Heart left ventricle (tissue), 16 donors: ENCODE measurements around the gene FCSK. TPM values are rescaled to one million over a fixed set of nuclear protein-coding genes. Genes with fewer than 3 reads are reported as not detected.

ENCODE experiments used
- ATAC-seq, 4 donors: fragments of 200-7000 bp; cut with Tn5 transposase; one replicate each; pipeline ENCODE4 v1.9.1; 2020 to 2022; ENCODE audit warnings: moderate library complexity in 4 of 4, mild to moderate bottlenecking in 3 of 4, moderate number of reproducible peaks in 1 of 4
- DNase-seq, 5 donors: peaks; one replicate each; pipeline ENCODE4 v3.0.0-alpha.2; 2020
- H3K27ac ChIP-seq, 12 donors: fragments of 200-600 bp; sonication (generic) in 4 of 12; one replicate each; pipeline versions ENCODE4 v1.5.0 to v1.8.0; 2016 to 2022; ENCODE audit warnings: mild to moderate bottlenecking in 2 of 12
- H3K27me3 ChIP-seq, 9 donors: fragments of 200-600 bp; sonication (generic) in 2 of 9; one replicate each; pipeline versions ENCODE4 v1.5.1 to v1.8.0; 2016 to 2022; ENCODE audit warnings: mild to moderate bottlenecking in 3 of 9
- H3K36me3 ChIP-seq, 9 donors: fragments of 200-600 bp; sonication (generic) in 2 of 9; one replicate each; pipeline versions ENCODE4 v1.5.0 to v1.8.0; 2018 to 2022; ENCODE audit warnings: mild to moderate bottlenecking in 2 of 9
- H3K4me1 ChIP-seq, 12 donors: fragments of 200-600 bp; sonication (generic) in 4 of 12; one replicate each; pipeline versions ENCODE4 v1.5.0 to v1.8.0; 2016 to 2022; ENCODE audit warnings: mild to moderate bottlenecking in 3 of 12
- H3K4me3 ChIP-seq, 12 donors: fragments of 200-600 bp; sonication (generic) in 4 of 12; one replicate each; pipeline versions ENCODE4 v1.5.0 to v1.8.0; 2017 to 2022; ENCODE audit warnings: mild to moderate bottlenecking in 9 of 12, moderate library complexity in 4 of 12
- H3K9me3 ChIP-seq, 12 donors: fragments of 200-600 bp; sonication (generic) in 4 of 12; one replicate each; pipeline versions ENCODE4 v1.5.0 to v1.8.0; 2016 to 2022; ENCODE audit warnings: mild to moderate bottlenecking in 1 of 12
- POLR2A ChIP-seq, 2 donors: fragments of 450-650 bp; IDR thresholded peaks; one replicate each; pipeline ENCODE4 v1.6.1; 2017; ENCODE audit warnings: antibody characterized with exemption in 2 of 2, mild to moderate bottlenecking in 2 of 2, moderate library complexity in 2 of 2
- whole genome bisulfite sequencing, 4 donors: extraction: QIAGEN DNeasy Blood & Tissue Kit in 2 of 4; methylation state at CpG; one replicate each; pipeline versions ENCODE4 v1.1.5 to v1.1.7; 2013 to 2018; 5-methylcytosine and 5-hydroxymethylcytosine counted together
- intact Hi-C, 10 donors: fragments of 100-400 bp; cut with DNase I; formaldehyde crosslinking; loops; one replicate each; pipeline versions ENCODE4 v1.11.1 to v1.14.2; 2022
- polyA plus RNA-seq, 2 donors: library from polyadenylated mRNA; stranded (reverse); fragments of 200-250 nt; gene quantifications; one replicate each; pipeline ENCODE4 v1.2.3, GENCODE V29; 2013
- total RNA-seq, 9 donors: library from RNA; depleted of rRNA in 2 of 9; stranded (reverse); fragments of >200 nt in 2 of 9; fragmentation: NEBNext Ultra II Directional in 3 of 9; extraction: Animal tissue kit (Norgen Biotek cat#: 25700) in 3 of 9; gene quantifications; one replicate each; pipeline versions ENCODE4 v1.1.0 to v1.2.4, GENCODE V29; 2016 to 2023
- TF ChIP-seq, protein P1 (sequence below), 12 donors: fragments of 200-600 bp; sonication (generic) in 4 of 12; IDR thresholded peaks; one replicate each; pipeline versions ENCODE4 v1.5.0 to v1.8.0; 2018 to 2022; ENCODE audit warnings: antibody characterized with exemption in 12 of 12, mild to moderate bottlenecking in 5 of 12
- donor health status: ischemic (EF 13 %, LVEDD 7.1; RV severe dilation, severe dysfunction).
- donor health status: healthy with polysubstance abuse.
- donor health status: DM: no; HTN: yes; CAD: no.
- donor health status: DM: no; HTN: no; CAD: no.
- donor health status: ischemic (EF 25% LVEDD 6.9; RV normal size, moderate dysfunction).
- donor health status: ischemic (EF 25% LVEDD 5.7; RV mildly dilated, moderate dysfunction).
- donor health status: healthy.
- donor health status: DM: yes; HTN: yes; CAD: no.
- donor health status: ischemic (EF 35%, LVEDD 5.7; RV mildly dilated, moderate dysfunction).
- donor health status: nonischemic (EF 11% LVEDD 7.7; RV severe dilation, severe dysfunction).
- donor health status: DM: yes; HTN: yes; CAD: no.
- donor health status: PGD.
- donor health status: ischemic (EF 29% LVEDD 5.4; RV normal size, mild dysfunction).
- donor health status: nonischemic (EF 23%, LVEDD 6.1; RV moderate dilation, normal function).

The FCSK gene
- total and polyA plus RNA-seq, 11 donors, result 5.9 to 17.3 (median 8.2) TPM

DNA sequence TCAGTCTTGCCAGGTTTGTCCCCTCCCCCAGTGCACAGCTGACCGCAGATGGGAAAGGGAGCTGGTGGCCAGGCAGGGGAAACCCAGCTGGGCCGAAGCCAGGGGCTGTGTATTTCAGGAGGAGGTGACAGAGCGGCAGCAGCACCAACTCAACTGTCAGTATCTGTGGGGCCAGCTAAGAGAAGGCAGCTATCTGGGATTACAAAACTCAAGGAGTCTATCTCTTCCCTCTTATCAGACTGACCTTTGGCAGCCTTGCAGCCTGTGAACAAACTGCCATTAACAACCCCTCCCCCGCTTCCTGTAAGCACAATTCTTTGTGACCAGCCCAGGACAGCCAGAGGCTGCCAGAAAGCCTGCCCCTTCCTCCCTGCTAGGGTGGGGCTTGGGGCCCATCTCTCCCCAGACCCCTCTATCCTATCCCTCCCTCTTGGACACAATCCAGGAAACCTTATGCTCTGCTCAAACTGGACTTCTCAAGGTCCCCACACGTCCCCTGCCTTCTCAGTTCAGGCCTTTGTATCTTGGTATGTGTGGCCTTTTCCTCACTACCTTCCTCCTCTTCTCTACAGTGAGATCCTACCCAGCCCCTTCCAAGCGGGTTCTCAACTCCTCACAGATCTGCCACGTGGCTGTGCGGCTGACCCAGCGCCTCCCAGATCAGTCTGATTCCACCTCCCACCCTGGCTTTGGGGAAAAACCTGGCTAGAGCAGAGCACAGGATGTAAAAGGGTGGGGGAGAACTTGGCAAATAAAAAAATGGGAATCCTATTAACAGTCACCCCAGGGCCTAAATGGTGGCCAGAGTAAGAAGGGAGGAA lies 26.0 kb upstream of the FCSK start:
- H3K36me3 ChIP-seq, result peaks cover 0 to 9% (median 3%) of the 10 kb centered on the region in 9 donors
- ATAC-seq (peak; percentile 91 to 93 (median 91)), DNase-seq (peak; percentile 94 to 99 (median 95))
- no peaks in the 10 kb centered on the region for H3K27me3 ChIP-seq
- no peaks in the 10 kb centered on the region for H3K9me3 ChIP-seq
- 6 to 11% (median 9%) methylated on average over 9 of the region's 9 CpGs for WGBS, 4 donors
- peaks cover 36 to 77% (median 61%) of the 10 kb centered on the region in 12 donors for H3K4me1 ChIP-seq
- H3K4me3 ChIP-seq, result peak overlapping the region in 3 of 12 donors; percentile 10 to 19 (median 11)
- TF ChIP-seq, protein P1, sequence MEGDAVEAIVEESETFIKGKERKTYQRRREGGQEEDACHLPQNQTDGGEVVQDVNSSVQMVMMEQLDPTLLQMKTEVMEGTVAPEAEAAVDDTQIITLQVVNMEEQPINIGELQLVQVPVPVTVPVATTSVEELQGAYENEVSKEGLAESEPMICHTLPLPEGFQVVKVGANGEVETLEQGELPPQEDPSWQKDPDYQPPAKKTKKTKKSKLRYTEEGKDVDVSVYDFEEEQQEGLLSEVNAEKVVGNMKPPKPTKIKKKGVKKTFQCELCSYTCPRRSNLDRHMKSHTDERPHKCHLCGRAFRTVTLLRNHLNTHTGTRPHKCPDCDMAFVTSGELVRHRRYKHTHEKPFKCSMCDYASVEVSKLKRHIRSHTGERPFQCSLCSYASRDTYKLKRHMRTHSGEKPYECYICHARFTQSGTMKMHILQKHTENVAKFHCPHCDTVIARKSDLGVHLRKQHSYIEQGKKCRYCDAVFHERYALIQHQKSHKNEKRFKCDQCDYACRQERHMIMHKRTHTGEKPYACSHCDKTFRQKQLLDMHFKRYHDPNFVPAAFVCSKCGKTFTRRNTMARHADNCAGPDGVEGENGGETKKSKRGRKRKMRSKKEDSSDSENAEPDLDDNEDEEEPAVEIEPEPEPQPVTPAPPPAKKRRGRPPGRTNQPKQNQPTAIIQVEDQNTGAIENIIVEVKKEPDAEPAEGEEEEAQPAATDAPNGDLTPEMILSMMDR (IDR thresholded peaks at IDR 0.05), result no peak
- no peak for TF ChIP-seq POLR2A (IDR thresholded peaks at IDR 0.05)
- intact Hi-C loops, result loop anchor here in 1 of 10 donors (1.0 kb wide), 1 partner anchor 11 kb away; the partner anchor contains the start of gene ST3GAL2
- H3K27ac ChIP-seq, result peak overlapping the region; percentile 53 to 94 (median 87)

DNA sequence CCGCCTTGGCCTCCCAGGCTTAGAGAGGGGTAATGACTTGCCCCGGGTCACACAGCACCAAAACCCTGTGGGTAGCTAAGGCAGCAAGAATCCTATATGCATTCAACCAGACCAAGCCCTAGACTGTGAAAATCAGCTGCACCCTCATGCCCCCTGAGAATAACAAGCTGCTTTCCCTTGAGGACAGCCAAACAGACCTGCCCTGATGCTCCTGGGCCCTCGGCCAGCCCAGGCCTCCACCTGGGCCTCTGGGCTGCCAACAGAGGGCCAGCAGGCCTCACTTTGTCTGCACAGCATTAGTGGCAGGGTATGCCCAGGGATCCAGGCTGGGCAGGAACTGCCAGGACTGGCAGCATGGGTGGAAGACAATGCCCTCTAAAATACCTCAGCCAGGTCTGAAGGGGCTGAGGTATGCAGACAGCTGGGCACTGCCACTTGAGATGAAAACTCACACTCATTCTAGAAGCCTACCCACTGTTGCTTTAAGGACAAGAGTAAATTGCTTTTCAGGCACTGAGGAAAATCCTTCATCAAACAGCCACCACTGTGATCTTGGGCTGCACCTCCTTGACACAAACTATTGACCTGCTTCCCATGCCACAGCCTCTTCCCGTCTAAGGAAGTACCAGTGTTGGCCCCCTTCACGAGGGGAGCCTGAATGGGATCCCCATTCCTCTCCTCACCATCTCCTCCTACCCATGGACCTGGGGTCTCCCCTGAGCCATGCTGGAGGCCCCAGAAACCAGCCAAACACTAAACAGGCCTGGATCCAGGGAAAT lies 24.3 kb upstream of the FCSK start:
- Histone ChIP-seq H3K27me3 (no peaks in the 10 kb centered on the region), H3K9me3 (no peaks in the 10 kb centered on the region), H3K27ac (peak overlapping the region; percentile 40 to 97 (median 74)), H3K36me3 (peaks cover 0 to 9% (median 0%) of the 10 kb centered on the region in 9 donors), H3K4me3 (peak overlapping the region in 1 of 12 donors; percentile 1), H3K4me1 (peaks cover 39 to 88% (median 76%) of the 10 kb centered on the region in 12 donors)
- WGBS, 4 donors, result 55 to 69% (median 66%) methylated on average over 4 to 5 of the region's 5 CpGs
- ATAC-seq (no peak), DNase-seq (no peak)
- intact Hi-C loops, result loop anchor here in 2 of 10 donors (5.0 kb wide), 1 partner anchor 48 kb away; no protein-coding TSS in a partner anchor
- no peak for TF ChIP-seq POLR2A (IDR thresholded peaks at IDR 0.05)
- TF ChIP-seq, protein P1 (IDR thresholded peaks at IDR 0.05), result no peak

DNA sequence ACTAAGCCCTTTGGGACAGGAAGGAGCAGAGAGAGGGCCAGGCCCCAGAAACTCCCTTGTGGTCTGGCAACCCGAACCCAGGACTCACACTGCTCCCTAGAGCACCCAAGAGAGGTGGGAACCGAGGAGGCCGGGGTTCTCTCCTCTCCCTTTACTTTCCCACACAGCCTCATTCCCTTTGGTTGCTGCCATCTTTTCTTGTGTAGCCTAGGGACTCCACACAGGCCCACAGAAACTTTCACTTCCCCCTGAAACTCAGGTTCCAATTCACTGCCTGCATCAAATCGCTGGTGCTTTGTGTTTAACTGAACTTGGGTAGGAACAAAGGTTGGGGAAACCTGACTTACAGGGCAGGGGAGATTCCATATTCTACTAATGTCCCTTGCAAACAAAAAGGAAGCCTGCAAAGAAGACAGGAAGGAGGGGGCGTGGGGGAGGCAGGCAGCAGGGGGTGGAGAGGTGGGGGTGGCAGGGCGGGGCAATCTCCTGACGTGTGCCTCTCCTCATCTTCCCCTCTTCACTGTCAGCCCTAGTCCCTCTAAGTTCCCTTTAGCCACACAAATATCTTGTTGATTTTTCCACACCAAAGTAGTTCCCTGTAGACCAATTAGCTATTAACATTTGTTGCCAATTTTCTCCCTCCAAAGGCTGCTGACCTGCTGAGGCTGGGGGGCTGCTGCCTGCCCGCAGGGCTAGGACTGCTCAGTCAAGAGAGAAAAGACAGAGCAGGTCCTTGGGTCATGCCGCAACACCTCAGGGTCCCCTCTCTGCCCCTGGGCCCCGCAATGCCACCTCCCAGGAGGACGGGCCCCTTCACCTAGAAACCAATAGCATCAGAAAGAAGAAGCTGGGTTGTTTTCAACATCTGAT lies 23.5 kb upstream of the FCSK start:
- DNase-seq (peak in 2 of 5 donors; percentile 41 to 50), ATAC-seq (no peak)
- H3K36me3 ChIP-seq, result peaks cover 0 to 7% (median 0%) of the 10 kb centered on the region in 9 donors
- H3K27ac ChIP-seq, result peak overlapping the region; percentile 40 to 97 (median 74)
- TF ChIP-seq, protein P1 (IDR thresholded peaks at IDR 0.05), result no peak
- no peak for TF ChIP-seq POLR2A (IDR thresholded peaks at IDR 0.05)
- no peaks in the 10 kb centered on the region for H3K9me3 ChIP-seq
- WGBS, 4 donors, result 48 to 62% (median 62%) methylated on average over 11 of the region's 11 CpGs
- no peaks in the 10 kb centered on the region for H3K27me3 ChIP-seq
- intact Hi-C loops, result loop anchor here in 2 of 10 donors (5.0 kb wide), 1 partner anchor 49 kb away; no protein-coding TSS in a partner anchor
- peaks cover 39 to 94% (median 80%) of the 10 kb centered on the region in 12 donors for H3K4me1 ChIP-seq
- H3K4me3 ChIP-seq, result peak overlapping the region in 1 of 12 donors; percentile 1
